PC-3 (cell line): ENCODE data around the gene MS4A4A. TPM values are rescaled to one million over a fixed set of nuclear protein-coding genes. Genes with fewer than 3 reads are reported as not detected.

Source experiments
- ATAC-seq: fragments of 200-7000 bp; cut with Tn5 transposase; 2 replicates; pipeline ENCODE4 v1.9.1; 2020; ENCODE audit warnings: mild to moderate bottlenecking, moderate library complexity
- BruUV-seq: library from RNA; stranded (reverse); fragments of 400-500 nt; replicated peaks from 2 replicates; lab custom pipeline; 2021; lab: Mats Ljungman, UMichigan
- CTCF ChIA-PET: fragments of 300-600 bp; sonication (Branson Sonifier 250); formaldehyde crosslinking; loops from one replicate; lab custom pipeline; 2022; ENCODE audit warnings: antibody characterized with exemption; lab: Charles Lee
- POLR2A ChIA-PET: fragments of 300-600 bp; sonication (Branson Sonifier 250); formaldehyde crosslinking; loops from one replicate; lab custom pipeline; 2022; ENCODE audit warnings: antibody characterized with exemption; ENCODE audit not compliant: unreplicated experiment; lab: Charles Lee
- DNase-seq: peaks from one replicate; pipeline ENCODE4 v3.0.0-alpha.2; 2015
- H2AFZ ChIP-seq: fragments of 300-600 bp; sonication (generic); 2 replicates; pipeline ENCODE4 v1.6.0; 2016; ENCODE audit warnings: antibody characterized with exemption, low read length
- H3F3A ChIP-seq: fragments of 300-600 bp; sonication (generic); one replicate; pipeline ENCODE4 v1.6.0; 2017; ENCODE audit warnings: antibody characterized with exemption, low read length, control low read depth, mild to moderate bottlenecking; ENCODE audit not compliant: unreplicated experiment
- H3K27ac ChIP-seq: fragments of 300-600 bp; sonication (generic); 2 replicates; pipeline ENCODE4 v1.5.1; 2016; ENCODE audit warnings: mild to moderate bottlenecking, low read length
- H3K27me3 ChIP-seq: fragments of 300-600 bp; sonication (generic); 2 replicates; pipeline ENCODE4 v1.6.1; 2016; ENCODE audit warnings: low read length, mixed read lengths
- H3K36me3 ChIP-seq: fragments of 300-600 bp; sonication (generic); 2 replicates; pipeline ENCODE4 v1.6.1; 2016; ENCODE audit warnings: low read depth, mixed run types, low read length, mixed read lengths
- H3K4me1 ChIP-seq: fragments of 300-600 bp; sonication (generic); 2 replicates; pipeline ENCODE4 v1.5.1; 2016; ENCODE audit warnings: low read length; ENCODE audit not compliant: insufficient read depth
- H3K4me2 ChIP-seq: fragments of 300-600 bp; sonication (generic); 2 replicates; pipeline ENCODE4 v1.6.0; 2016; ENCODE audit warnings: low read length
- H3K4me3 ChIP-seq: fragments of 300-600 bp; sonication (generic); 2 replicates; pipeline ENCODE4 v1.5.1; 2016; ENCODE audit warnings: mild to moderate bottlenecking, low read length, mixed read lengths
- H3K79me2 ChIP-seq: fragments of 300-600 bp; sonication (generic); 2 replicates; pipeline ENCODE4 v1.6.1; 2017; ENCODE audit warnings: low read length, mixed read lengths
- H3K9ac ChIP-seq: fragments of 300-600 bp; sonication (generic); 2 replicates; pipeline ENCODE4 v1.6.0; 2016; ENCODE audit warnings: mild to moderate bottlenecking, low read length
- H3K9me2 ChIP-seq: fragments of 300-600 bp; sonication (generic); replicated peaks from 2 replicates; pipeline ENCODE4 v1.6.1; 2016; ENCODE audit warnings: mixed run types, low read length, mixed read lengths
- H3K9me3 ChIP-seq: fragments of 300-600 bp; sonication (generic); 2 replicates; pipeline ENCODE4 v1.6.1; 2016; ENCODE audit warnings: low read length, mixed read lengths
- H4K20me1 ChIP-seq: fragments of 300-600 bp; sonication (generic); 2 replicates; pipeline ENCODE4 v1.6.1; 2016; ENCODE audit warnings: low read length, mixed read lengths
- EZH2 ChIP-seq: fragments of 300-600 bp; sonication (generic); IDR thresholded peaks from one replicate; pipeline ENCODE4 v1.6.1; 2017; ENCODE audit warnings: antibody characterized with exemption, mild to moderate bottlenecking, low read length; ENCODE audit not compliant: unreplicated experiment
- EZH2phosphoT487 ChIP-seq: fragments of 300-600 bp; sonication (generic); IDR thresholded peaks from 2 replicates; pipeline ENCODE4 v1.6.1; 2018; ENCODE audit warnings: mild to moderate bottlenecking, antibody characterized with exemption, low read length, borderline replicate concordance
- intact Hi-C: fragments of 100-400 bp; cut with micrococcal nuclease; formaldehyde crosslinking; loops from 2 replicates; pipeline ENCODE4 v1.9.0; 2023
- total RNA-seq: library from RNA; depleted of rRNA; stranded (reverse); fragments of >200 nt; gene quantifications from 2 replicates; pipeline ENCODE4 v1.2.3, GENCODE V29; 2014; rRNA removed
- TF ChIP-seq, protein P1 (sequence below): fragments of 300-600 bp; sonication (generic); conservative IDR thresholded peaks from 2 replicates; pipeline ENCODE4 v1.5.1; 2017; ENCODE audit warnings: antibody characterized with exemption, low read depth, mild to moderate bottlenecking, low read length

The MS4A4A gene
- total RNA-seq, 1 experiment from 2014 or later = not detected

DNA sequence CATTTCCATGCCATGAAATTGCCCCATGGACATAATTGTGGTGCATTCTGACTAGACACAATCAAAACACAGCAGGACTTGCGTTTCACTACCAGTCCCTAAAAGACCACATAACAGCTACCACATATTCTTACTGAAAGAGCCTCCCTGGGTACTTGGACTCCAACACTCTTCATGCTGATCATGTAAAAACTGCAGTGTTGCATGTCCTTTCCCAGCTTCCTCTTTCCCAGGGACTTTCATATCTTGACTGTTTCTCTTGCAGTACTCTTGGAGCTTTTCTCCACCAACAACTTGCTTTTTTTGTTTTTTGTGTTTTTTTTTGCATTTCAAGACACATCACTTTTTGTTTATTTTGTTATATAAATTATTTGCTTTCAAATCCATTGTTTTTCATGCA lies 69.5 kb downstream of the MS4A4A start:
- POLR2A ChIA-PET = no interaction called here
- no peaks in the 10 kb centered on the region for H3K9me2 ChIP-seq
- no peak overlapping the region for H3K9ac ChIP-seq
- intact Hi-C loops = no loop called here
- H3K4me2 ChIP-seq = no peak overlapping the region
- DNase-seq = no peak
- no TSS peak for BruUV-seq
- H3K9me3 ChIP-seq = no peaks in the 10 kb centered on the region
- H3K79me2 ChIP-seq = no peaks in the 10 kb centered on the region
- no peak for TF ChIP-seq EZH2phosphoT487
- no peak for TF ChIP-seq EZH2
- TF ChIP-seq, protein P1, sequence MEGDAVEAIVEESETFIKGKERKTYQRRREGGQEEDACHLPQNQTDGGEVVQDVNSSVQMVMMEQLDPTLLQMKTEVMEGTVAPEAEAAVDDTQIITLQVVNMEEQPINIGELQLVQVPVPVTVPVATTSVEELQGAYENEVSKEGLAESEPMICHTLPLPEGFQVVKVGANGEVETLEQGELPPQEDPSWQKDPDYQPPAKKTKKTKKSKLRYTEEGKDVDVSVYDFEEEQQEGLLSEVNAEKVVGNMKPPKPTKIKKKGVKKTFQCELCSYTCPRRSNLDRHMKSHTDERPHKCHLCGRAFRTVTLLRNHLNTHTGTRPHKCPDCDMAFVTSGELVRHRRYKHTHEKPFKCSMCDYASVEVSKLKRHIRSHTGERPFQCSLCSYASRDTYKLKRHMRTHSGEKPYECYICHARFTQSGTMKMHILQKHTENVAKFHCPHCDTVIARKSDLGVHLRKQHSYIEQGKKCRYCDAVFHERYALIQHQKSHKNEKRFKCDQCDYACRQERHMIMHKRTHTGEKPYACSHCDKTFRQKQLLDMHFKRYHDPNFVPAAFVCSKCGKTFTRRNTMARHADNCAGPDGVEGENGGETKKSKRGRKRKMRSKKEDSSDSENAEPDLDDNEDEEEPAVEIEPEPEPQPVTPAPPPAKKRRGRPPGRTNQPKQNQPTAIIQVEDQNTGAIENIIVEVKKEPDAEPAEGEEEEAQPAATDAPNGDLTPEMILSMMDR = no peak
- H3K27me3 ChIP-seq = peaks cover 49% of the 10 kb centered on the region
- CTCF ChIA-PET = no interaction called here
- no peak overlapping the region for H2AFZ ChIP-seq
- H3F3A ChIP-seq = no peaks in the 10 kb centered on the region
- H4K20me1 ChIP-seq = no peaks in the 10 kb centered on the region
- H3K4me1 ChIP-seq = no peaks in the 10 kb centered on the region
- ATAC-seq = no peak
- no peak overlapping the region for H3K27ac ChIP-seq
- no peaks in the 10 kb centered on the region for H3K36me3 ChIP-seq
- no peak overlapping the region for H3K4me3 ChIP-seq

DNA sequence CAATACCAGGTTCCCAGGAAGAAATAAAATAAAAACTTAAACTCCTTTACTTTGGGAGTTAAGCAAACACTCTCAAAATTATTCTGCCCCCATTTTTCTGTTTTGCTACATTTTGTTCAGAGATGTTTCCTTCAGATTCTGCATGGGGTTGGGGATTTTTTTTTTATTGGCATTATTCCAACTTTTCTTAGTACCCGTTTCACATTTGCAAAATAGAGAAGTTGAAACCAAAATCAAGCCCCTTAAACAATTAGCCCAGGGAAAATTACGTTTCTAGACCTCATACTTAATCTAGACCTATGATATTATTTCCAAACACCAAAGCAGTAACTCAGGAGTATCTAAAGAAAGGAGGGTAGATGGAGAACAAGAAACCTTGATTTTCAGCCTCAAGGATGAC lies 77.3 kb downstream of the MS4A4A start:
- intact Hi-C loops = no loop called here
- POLR2A ChIA-PET = no interaction called here
- Histone ChIP-seq H3F3A (no peaks in the 10 kb centered on the region), H3K4me1 (no peaks in the 10 kb centered on the region), H3K4me3 (no peak overlapping the region), H3K9me2 (no peaks in the 10 kb centered on the region), H3K27ac (no peak overlapping the region), H3K9me3 (no peaks in the 10 kb centered on the region), H4K20me1 (no peaks in the 10 kb centered on the region), H2AFZ (no peak overlapping the region), H3K9ac (no peak overlapping the region), H3K27me3 (no peaks in the 10 kb centered on the region), H3K79me2 (no peaks in the 10 kb centered on the region), H3K36me3 (no peaks in the 10 kb centered on the region), H3K4me2 (no peak overlapping the region)
- DNase-seq (no peak), ATAC-seq (no peak)
- no TSS peak for BruUV-seq
- no peak for TF ChIP-seq EZH2phosphoT487
- TF ChIP-seq EZH2 = no peak
- TF ChIP-seq, protein P1 = no peak
- CTCF ChIA-PET = no interaction called here

Other genes with a start within 250 kb of the MS4A4A start
- not detected in 2 replicates for gene OOSP2, start 240.3 kb upstream of the MS4A4A start, total RNA-seq
- not detected in 2 replicates for gene MS4A3, start 224.0 kb upstream of the MS4A4A start, total RNA-seq
- gene MS4A2, start 192.0 kb upstream of the MS4A4A start, total RNA-seq = not detected in 2 replicates
- not detected in 2 replicates for gene MS4A6A, start 97.6 kb upstream of the MS4A4A start, total RNA-seq
- not detected in 2 replicates for gene MS4A4E, start 37.5 kb upstream of the MS4A4A start, total RNA-seq
- gene MS4A6E, start 46.6 kb downstream of the MS4A4A start, total RNA-seq = not detected in 2 replicates
- 2.1 and 3.6 TPM in 2 replicates for gene MS4A7, start 97.9 kb downstream of the MS4A4A start, total RNA-seq
- 0.07 and 0.29 TPM in 2 replicates for gene MS4A14, start 115.8 kb downstream of the MS4A4A start, total RNA-seq
- gene MS4A5, start 148.9 kb downstream of the MS4A4A start, total RNA-seq = not detected in 2 replicates
- not detected in 2 replicates for gene MS4A1, start 175.2 kb downstream of the MS4A4A start, total RNA-seq
- not detected in 2 replicates for gene MS4A12, start 212.1 kb downstream of the MS4A4A start, total RNA-seq
- not detected in 2 replicates for gene MS4A13, start 234.7 kb downstream of the MS4A4A start, total RNA-seq